Liver (tissue), 9 donors: Measurements from ENCODE around the gene LGALSL. TPM values are rescaled to one million over a fixed set of nuclear protein-coding genes. Genes with fewer than 3 reads are reported as not detected.

Experiments
- DNase-seq: peaks from one replicate; pipeline ENCODE4 v3.0.0-alpha.2; 2017; ENCODE audit warnings: low spot score
- H3K27ac ChIP-seq, 2 donors: one replicate each; pipeline ENCODE4 v1.7.0; 2013; ENCODE audit warnings: inconsistent platforms in 2 of 2, low read length in 2 of 2, control low read depth in 1 of 2, low read depth in 1 of 2, mild to moderate bottlenecking in 1 of 2
- H3K27me3 ChIP-seq, 4 donors: one replicate each; pipeline versions ENCODE4 v1.6.1 to v1.7.0; 2013; ENCODE audit warnings: low read length in 3 of 4, inconsistent platforms in 1 of 4, mild to moderate bottlenecking in 1 of 4, moderate library complexity in 1 of 4; ENCODE audit not compliant: control insufficient read depth in 4 of 4, insufficient read depth in 4 of 4
- H3K36me3 ChIP-seq, 4 donors: one replicate each; pipeline versions ENCODE4 v1.6.1 to v1.7.0; 2013; ENCODE audit warnings: low read length in 3 of 4, mild to moderate bottlenecking in 3 of 4, low read depth in 1 of 4, moderate library complexity in 1 of 4; ENCODE audit not compliant: control insufficient read depth in 4 of 4, insufficient read depth in 3 of 4
- H3K4me1 ChIP-seq, 4 donors: one replicate each; pipeline versions ENCODE4 v1.6.1 to v1.7.0; 2013; ENCODE audit warnings: low read length in 3 of 4, mild to moderate bottlenecking in 3 of 4, moderate library complexity in 1 of 4; ENCODE audit not compliant: control insufficient read depth in 4 of 4, insufficient read depth in 4 of 4
- H3K4me3 ChIP-seq, 3 donors: one replicate each; pipeline versions ENCODE4 v1.6.1 to v1.7.0; 2013; ENCODE audit warnings: low read length in 3 of 3, control low read depth in 1 of 3, low read depth in 1 of 3, mild to moderate bottlenecking in 1 of 3
- H3K9ac ChIP-seq, 2 donors: one replicate each; pipeline ENCODE4 v1.7.0; 2013; ENCODE audit warnings: low read length in 2 of 2, mild to moderate bottlenecking in 2 of 2, moderate library complexity in 2 of 2, control low read depth in 1 of 2, low read depth in 1 of 2
- H3K9me3 ChIP-seq, 4 donors: one replicate each; pipeline versions ENCODE4 v1.6.1 to v1.7.0; 2013; ENCODE audit warnings: low read length in 3 of 4; ENCODE audit not compliant: control insufficient read depth in 4 of 4
- ATF3 ChIP-seq: IDR thresholded peaks from 2 replicates; pipeline ENCODE4 v1.6.1; 2016; ENCODE audit warnings: antibody characterized with exemption
- CTCF ChIP-seq: fragments of 150-350 bp; IDR thresholded peaks from 2 replicates; pipeline ENCODE4 v1.5.1; 2017; ENCODE audit warnings: improper control_type of control experiment, low read depth, low read length; ENCODE audit not compliant: missing input control
- EGR1 ChIP-seq, 2 donors: IDR thresholded peaks; 2 replicates each; pipeline ENCODE4 v1.6.1; 2016 to 2018; ENCODE audit warnings: antibody characterized with exemption in 2 of 2, low read depth in 2 of 2
- FOXA1 ChIP-seq: IDR thresholded peaks from 2 replicates; pipeline ENCODE4 v1.6.1; 2016; ENCODE audit warnings: antibody characterized with exemption
- FOXA2 ChIP-seq: IDR thresholded peaks from 2 replicates; pipeline ENCODE4 v1.6.1; 2016; ENCODE audit warnings: antibody characterized with exemption
- GABPA ChIP-seq, 2 donors: IDR thresholded peaks in 1 of 2; conservative IDR thresholded peaks in 1 of 2; 2 replicates each; pipeline ENCODE4 v1.6.1; 2016; ENCODE audit warnings: antibody characterized with exemption in 2 of 2, mild to moderate bottlenecking in 1 of 2, moderate library complexity in 1 of 2
- HNF4A ChIP-seq, 2 donors: conservative IDR thresholded peaks; 2 replicates each; pipeline ENCODE4 v1.6.1; 2016; ENCODE audit warnings: antibody characterized with exemption in 2 of 2, mild to moderate bottlenecking in 2 of 2
- HNF4G ChIP-seq: IDR thresholded peaks from 2 replicates; pipeline ENCODE4 v1.6.1; 2016; ENCODE audit warnings: antibody characterized with exemption
- JUND ChIP-seq, 2 donors: IDR thresholded peaks; 2 replicates each; pipeline ENCODE4 v1.6.1; 2016; ENCODE audit warnings: antibody characterized with exemption in 2 of 2
- NR2F2 ChIP-seq: IDR thresholded peaks from 2 replicates; pipeline ENCODE4 v1.6.1; 2016; ENCODE audit warnings: antibody characterized with exemption
- RAD21 ChIP-seq, 2 donors: IDR thresholded peaks; 2 replicates each; pipeline ENCODE4 v1.6.1; 2016; ENCODE audit warnings: antibody characterized with exemption in 2 of 2, mild to moderate bottlenecking in 2 of 2
- REST ChIP-seq: IDR thresholded peaks from 2 replicates; pipeline ENCODE4 v1.6.1; 2016; ENCODE audit warnings: antibody characterized with exemption, mild to moderate bottlenecking
- RXRA ChIP-seq, 2 donors: IDR thresholded peaks; 2 replicates each; pipeline ENCODE4 v1.6.1; 2017 to 2018; ENCODE audit warnings: antibody characterized with exemption in 2 of 2, mild to moderate bottlenecking in 1 of 2
- SP1 ChIP-seq: IDR thresholded peaks from 2 replicates; pipeline ENCODE4 v1.6.1; 2018; ENCODE audit warnings: antibody characterized with exemption, mild to moderate bottlenecking
- TAF1 ChIP-seq: conservative IDR thresholded peaks from 2 replicates; pipeline ENCODE4 v1.6.1; 2016; ENCODE audit warnings: antibody characterized with exemption, mild to moderate bottlenecking
- YY1 ChIP-seq: IDR thresholded peaks from 2 replicates; pipeline ENCODE4 v1.6.1; 2016; ENCODE audit warnings: antibody characterized with exemption, mild to moderate bottlenecking
- ZBTB33 ChIP-seq: IDR thresholded peaks from 2 replicates; pipeline ENCODE4 v1.6.1; 2016; ENCODE audit warnings: antibody characterized with exemption
- WGBS: extraction: QIAGEN DNeasy Blood & Tissue Kit; methylation state at CpG from one replicate; pipeline ENCODE4 v1.1.7; 2013; 5-methylcytosine and 5-hydroxymethylcytosine counted together
- polyA plus RNA-seq, 2 donors: library from polyadenylated mRNA; stranded (reverse) in 1 of 2; unstranded in 1 of 2; fragments of 200-250 nt in 1 of 2; fragments of >200 nt in 1 of 2; fragmentation: Nextera tagmentation in 1 of 2; extraction: Ambion mirVana in 1 of 2; gene quantifications; one replicate each; pipeline versions ENCODE4 v1.2.1 to v1.2.3, GENCODE V29; 2013 to 2015
- total RNA-seq, 2 donors: library from RNA; depleted of rRNA; stranded (reverse); fragments of >200 nt; gene quantifications; one replicate each; pipeline ENCODE4 v1.2.3, GENCODE V29; 2014
- TF ChIP-seq, protein P1 (sequence below): IDR thresholded peaks from 2 replicates; pipeline ENCODE4 v1.6.1; 2016; ENCODE audit warnings: antibody characterized with exemption
- donor health status: healthy.
- donor health status: healthy.
- donor health status: healthy.
- donor health status: healthy.
- donor health status: healthy.

LGALSL gene
- total and polyA plus RNA-seq, 4 donors = 2.4 to 8.7 (median 3.8) TPM

DNA sequence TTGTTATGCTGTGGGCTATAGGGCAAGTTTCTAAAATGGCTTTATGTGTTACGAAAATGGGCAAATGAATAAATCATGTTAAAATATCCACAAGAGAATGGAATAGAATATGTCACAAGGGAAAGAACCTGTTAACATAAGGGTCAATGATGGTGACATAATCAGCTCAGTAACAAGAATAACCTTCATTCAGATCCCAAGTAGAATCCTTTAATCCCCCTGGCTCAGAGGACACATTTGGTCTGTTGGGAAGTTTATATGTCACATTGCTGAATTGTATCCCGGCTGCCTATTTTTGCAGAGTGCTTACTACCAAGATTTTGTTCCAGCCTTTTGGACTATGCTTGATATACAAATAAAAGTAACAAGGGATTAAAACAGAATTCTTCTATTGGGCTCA is 13.1 kb upstream of the LGALSL start (continued):
- no peak for TF ChIP-seq ATF3
- no peak for TF ChIP-seq RXRA (IDR thresholded peaks at IDR 0.05)
- no peak for TF ChIP-seq RAD21 (IDR thresholded peaks at IDR 0.05)

GRCh38 chr2:64442277-64442676 is 11.7 kb upstream of the LGALSL start:
- H3K4me1 ChIP-seq = no peaks in the 10 kb centered on the region
- H3K27me3 ChIP-seq = no peaks in the 10 kb centered on the region
- no peaks in the 10 kb centered on the region for H3K9me3 ChIP-seq
- no peak overlapping the region for H3K27ac ChIP-seq
- no peak for DNase-seq
- WGBS = 90% methylated on average over 4 of the region's 4 CpGs
- H3K9ac ChIP-seq = no peak overlapping the region
- no peaks in the 10 kb centered on the region for H3K36me3 ChIP-seq
- no peak for TF ChIP-seq REST
- no peak for TF ChIP-seq EGR1 (IDR thresholded peaks at IDR 0.05; ENCODE audit: low read depth in 2 of 2)
- TF ChIP-seq YY1 = no peak
- TF ChIP-seq RXRA (IDR thresholded peaks at IDR 0.05) = no peak
- TF ChIP-seq, protein P1, sequence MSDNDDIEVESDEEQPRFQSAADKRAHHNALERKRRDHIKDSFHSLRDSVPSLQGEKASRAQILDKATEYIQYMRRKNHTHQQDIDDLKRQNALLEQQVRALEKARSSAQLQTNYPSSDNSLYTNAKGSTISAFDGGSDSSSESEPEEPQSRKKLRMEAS = no peak
- no peak for TF ChIP-seq CTCF
- no peak for TF ChIP-seq TAF1
- no peak for TF ChIP-seq ZBTB33
- no peak for TF ChIP-seq ATF3
- no peak for TF ChIP-seq FOXA2
- no peak for TF ChIP-seq HNF4A (conservative IDR thresholded peaks at IDR 0.05)
- no peak for TF ChIP-seq GABPA (IDR thresholded peaks at IDR 0.05 in 1 of 2, conservative IDR thresholded peaks at IDR 0.05 in 1 of 2)
- TF ChIP-seq RAD21 (IDR thresholded peaks at IDR 0.05) = no peak
- TF ChIP-seq NR2F2 = no peak
- no peak for TF ChIP-seq FOXA1
- no peak for TF ChIP-seq SP1
- no peak for TF ChIP-seq JUND (IDR thresholded peaks at IDR 0.05)
- no peak for TF ChIP-seq HNF4G
- no peak overlapping the region for H3K4me3 ChIP-seq
